ENCODE measurements around the gene RPS6KA5.

RPS6KA5 gene

GRCh38 chr14:91062600-91062999, 2.2 kb upstream of the RPS6KA5 start (continued):
- TF ChIP-seq TCF4 (CRISPR knock-in tag; IDR thresholded peaks at IDR 0.05; ENCODE audit: borderline replicate concordance) (no peak), BACH2 (CRISPR knock-in tag; IDR thresholded peaks at IDR 0.05; ENCODE audit: borderline replicate concordance) (no peak), ZNF8 (CRISPR knock-in tag; IDR thresholded peaks at IDR 0.05) (no peak), PPARA (CRISPR knock-in tag; IDR thresholded peaks at IDR 0.05; ENCODE audit: borderline replicate concordance) (no peak), ZNF70 (CRISPR knock-in tag; IDR thresholded peaks at IDR 0.05) (no peak), TOX (CRISPR knock-in tag; IDR thresholded peaks at IDR 0.05; ENCODE audit: borderline replicate concordance) (no peak), ZFP30 (CRISPR knock-in tag; IDR thresholded peaks at IDR 0.05) (no peak), PATZ1 (CRISPR knock-in tag; IDR thresholded peaks at IDR 0.05; ENCODE audit: borderline replicate concordance) (no peak)

GRCh38 chr14:91061056-91061887, 831 bp upstream of the RPS6KA5 start:
- no peak for ATAC-seq
- no peak for TF ChIP-seq SNAI2 (CRISPR knock-in tag; IDR thresholded peaks at IDR 0.05)
- TF ChIP-seq CREB5 (CRISPR knock-in tag; IDR thresholded peaks at IDR 0.05; ENCODE audit: low read depth): no peak
- no peak for TF ChIP-seq ZNF565 (CRISPR knock-in tag; conservative IDR thresholded peaks at IDR 0.05; ENCODE audit: low read depth)
- TF ChIP-seq ESRRG (CRISPR knock-in tag; IDR thresholded peaks at IDR 0.05): no peak
- no peak for TF ChIP-seq ZFP30 (CRISPR knock-in tag; IDR thresholded peaks at IDR 0.05)
- no peak for TF ChIP-seq OSR1 (CRISPR knock-in tag; IDR thresholded peaks at IDR 0.05)
- TF ChIP-seq TCF4 (CRISPR knock-in tag; IDR thresholded peaks at IDR 0.05; ENCODE audit: borderline replicate concordance): no peak
- TF ChIP-seq CSRNP3 (CRISPR knock-in tag; IDR thresholded peaks at IDR 0.05): no peak
- no peak for TF ChIP-seq BACH2 (CRISPR knock-in tag; IDR thresholded peaks at IDR 0.05; ENCODE audit: borderline replicate concordance)
- no peak for TF ChIP-seq PATZ1 (CRISPR knock-in tag; IDR thresholded peaks at IDR 0.05; ENCODE audit: borderline replicate concordance)
- no peak for TF ChIP-seq ARNTL (CRISPR knock-in tag; IDR thresholded peaks at IDR 0.05; ENCODE audit: borderline replicate concordance, low read depth)
- no peak for TF ChIP-seq TOX (CRISPR knock-in tag; IDR thresholded peaks at IDR 0.05; ENCODE audit: borderline replicate concordance)
- TF ChIP-seq CSDC2 (CRISPR knock-in tag; IDR thresholded peaks at IDR 0.05): no peak
- no peak for TF ChIP-seq PPARA (CRISPR knock-in tag; IDR thresholded peaks at IDR 0.05; ENCODE audit: borderline replicate concordance)
- no peak for TF ChIP-seq ISL1 (CRISPR knock-in tag; IDR thresholded peaks at IDR 0.05)
- no peak for TF ChIP-seq TSHZ2 (CRISPR knock-in tag; IDR thresholded peaks at IDR 0.05)
- no peak for TF ChIP-seq POU6F1 (CRISPR knock-in tag; IDR thresholded peaks at IDR 0.05; ENCODE audit: borderline replicate concordance, low read depth)
- no peak for TF ChIP-seq ZNF70 (CRISPR knock-in tag; IDR thresholded peaks at IDR 0.05)
- TF ChIP-seq ZNF8 (CRISPR knock-in tag; IDR thresholded peaks at IDR 0.05): no peak
- TF ChIP-seq ZC3H10 (CRISPR knock-in tag; IDR thresholded peaks at IDR 0.05): no peak
